IPS-NIHi11 (cell line): ENCODE measurements around the gene RUVBL1.

ENCODE experiments used
- DNase-seq: peaks from one replicate; pipeline ENCODE4 v3.0.0; 2012; ENCODE audit warnings: mixed read lengths, low spot score

The RUVBL1 gene

GRCh38 chr3:128133273-128133883 is 9.8 kb upstream of the RUVBL1 start:
- DNase-seq, result no peak

GRCh38 chr3:128131897-128132646 is 8.5 kb upstream of the RUVBL1 start:
- no peak for DNase-seq

GRCh38 chr3:128128251-128128650 is 4.6 kb upstream of the RUVBL1 start:
- no peak for DNase-seq

GRCh38 chr3:128127236-128127635 is 3.6 kb upstream of the RUVBL1 start:
- no peak for DNase-seq

- no peak for DNase-seq
Measured at GRCh38 chr3:128123156-128123537, 465 bp downstream of the RUVBL1 start.

GRCh38 chr3:128122013-128122412 is 1.6 kb downstream of the RUVBL1 start:
- no peak for DNase-seq

GRCh38 chr3:128113817-128114794 is 9.5 kb downstream of the RUVBL1 start:
- no peak for DNase-seq

GRCh38 chr3:128112357-128112968 is 11.1 kb downstream of the RUVBL1 start:
- no peak for DNase-seq

GRCh38 chr3:128111147-128111546 is 12.5 kb downstream of the RUVBL1 start:
- no peak for DNase-seq

- no peak for DNase-seq
Measured at GRCh38 chr3:128107834-128108233, 15.8 kb downstream of the RUVBL1 start.

GRCh38 chr3:128103136-128103676 is 20.4 kb downstream of the RUVBL1 start:
- DNase-seq, result no peak

GRCh38 chr3:128100638-128101037 is 23.0 kb downstream of the RUVBL1 start:
- DNase-seq, result no peak

- no peak for DNase-seq
Measured at GRCh38 chr3:128100161-128100560, 23.5 kb downstream of the RUVBL1 start.

- DNase-seq, result no peak
Measured at GRCh38 chr3:128098234-128098633, 25.4 kb downstream of the RUVBL1 start.

- peak; percentile 81 for DNase-seq
Measured at GRCh38 chr3:128095222-128095703, 28.3 kb downstream of the RUVBL1 start.

GRCh38 chr3:128094295-128095151 is 29.1 kb downstream of the RUVBL1 start:
- DNase-seq, result no peak

- DNase-seq, result no peak
Measured at GRCh38 chr3:128091586-128091985, 32.0 kb downstream of the RUVBL1 start.

- DNase-seq, result no peak
Measured at GRCh38 chr3:128089135-128089534, 34.5 kb downstream of the RUVBL1 start.

- DNase-seq, result no peak
Measured at GRCh38 chr3:128084675-128085021, 39.0 kb downstream of the RUVBL1 start.

- DNase-seq, result no peak
Measured at GRCh38 chr3:128083980-128084674, 39.5 kb downstream of the RUVBL1 start.
